A549 (cell line): ENCODE results near the gene ROBO1. TPM values are rescaled to one million over a fixed set of nuclear protein-coding genes. Genes with fewer than 3 reads are reported as not detected.
A peak's percentile ranks its signal among the peaks of the same experiment; 100 is the strongest.
"Not testable (repeated sequence)": the region's sequence is repeated elsewhere in the genome, so short reads cannot be mapped to it uniquely, and the experiment has no call there.

ENCODE experiments used
- ATAC-seq, 2 experiments: fragments of 200-7000 bp in 1 of 2; fragments of >200 bp in 1 of 2; cut with Nextera tagmentation in 1 of 2; cut with Tn5 transposase in 1 of 2; 3 replicates each; pipeline versions ENCODE4 v1.8.0 to v1.9.1; 2018 to 2020; ENCODE audit warnings: mild to moderate bottlenecking in 1 of 2, moderate library complexity in 1 of 2
- CTCF ChIA-PET: fragments of 300-600 bp; sonication (Branson Sonifier 250); formaldehyde crosslinking; extraction: SDS; loops from one replicate; lab custom pipeline; 2021; ENCODE audit warnings: antibody characterized with exemption, inconsistent platforms; lab: Yijun Ruan, JAX
- POLR2A ChIA-PET: fragments of 350-600 bp; formaldehyde crosslinking; extraction: SDS; loops from one replicate; lab custom pipeline; 2021; ENCODE audit warnings: antibody characterized with exemption, inconsistent platforms; lab: Yijun Ruan, JAX
- DNase-seq, 2 experiments: peaks; one replicate each; pipeline versions ENCODE4 v3.0.0 to v3.0.0-alpha.2; 2011 to 2016; ENCODE audit warnings: low read depth in 1 of 2, low spot score in 1 of 2
- FAIRE-seq: peaks from 2 replicates; lab custom pipeline; 2011; peaks lifted over from hg19 to GRCh38; lab: Jason Lieb, UNC
- H3K27ac ChIP-seq, 2 experiments: fragments of >200 bp; sonication (Bioruptor Twin); formaldehyde crosslinking; 3 replicates each; pipeline ENCODE4 v1.5.1; 2016 to 2017
- H3K4me1 ChIP-seq: fragments of >200 bp; sonication (Bioruptor Twin); formaldehyde crosslinking; 3 replicates; pipeline ENCODE4 v1.6.1; 2016
- H3K4me2 ChIP-seq: fragments of >200 bp; sonication (Bioruptor Twin); formaldehyde crosslinking; 3 replicates; pipeline ENCODE4 v1.6.1; 2016
- H3K4me3 ChIP-seq: fragments of >200 bp; sonication (Bioruptor Twin); formaldehyde crosslinking; 3 replicates; pipeline ENCODE4 v1.5.1; 2016
- H3K9me3 ChIP-seq: fragments of >200 bp; sonication (Bioruptor Twin); formaldehyde crosslinking; 3 replicates; pipeline ENCODE4 v1.6.1; 2016
- BHLHE40 ChIP-seq: IDR thresholded peaks from 2 replicates; pipeline ENCODE4 v1.6.1; 2012; ENCODE audit warnings: low read depth, low read length, inconsistent platforms
- CBX2 ChIP-seq: fragments of 200-600 bp; sonication (generic); IDR thresholded peaks from 2 replicates; pipeline ENCODE4 v1.6.1; 2016; ENCODE audit warnings: low read depth, mild to moderate bottlenecking, borderline replicate concordance
- CEBPB ChIP-seq, 2 experiments: fragments of >200 bp in 1 of 2; sonication (Bioruptor Twin) in 1 of 2; formaldehyde crosslinking in 1 of 2; IDR thresholded peaks; 2 replicates each; pipeline ENCODE4 v1.6.1; 2012 to 2016
- EHF ChIP-seq: fragments of 250-450 bp; sonication (Bioruptor Pico); IDR thresholded peaks from 2 replicates; pipeline ENCODE4 v1.5.0; 2020; ENCODE audit warnings: mild to moderate bottlenecking
- EP300 ChIP-seq, 2 experiments: fragments of >200 bp; sonication (Bioruptor Twin); formaldehyde crosslinking; IDR thresholded peaks; 2 replicates in 1 of 2; 3 replicates in 1 of 2; pipeline ENCODE4 v1.6.1; 2016 to 2017
- FOSB ChIP-seq: fragments of 250-450 bp; sonication (Bioruptor Pico); IDR thresholded peaks from 2 replicates; pipeline ENCODE4 v1.5.0; 2020; ENCODE audit warnings: mild to moderate bottlenecking, moderate library complexity
- JUN ChIP-seq, 2 experiments: fragments of >200 bp; sonication (Bioruptor Twin); formaldehyde crosslinking; IDR thresholded peaks; 2 replicates in 1 of 2; 3 replicates in 1 of 2; pipeline ENCODE4 v1.6.1; 2016 to 2017
- KDM5A ChIP-seq: fragments of 200-600 bp; sonication (generic); IDR thresholded peaks from 2 replicates; pipeline ENCODE4 v1.6.1; 2016; ENCODE audit warnings: antibody characterized with exemption, mild to moderate bottlenecking
- NFE2L2 ChIP-seq: fragments of 150-350 bp; conservative IDR thresholded peaks from 2 replicates; pipeline ENCODE4 v1.6.1; 2014; ENCODE audit warnings: low read length
- POLR2AphosphoS2 ChIP-seq: conservative IDR thresholded peaks from 2 replicates; pipeline ENCODE4 v1.6.1; 2012; ENCODE audit warnings: low read length, improper control_type of control experiment, inconsistent platforms
- RAD21 ChIP-seq, 2 experiments: fragments of >200 bp in 1 of 2; sonication (Bioruptor Twin) in 1 of 2; formaldehyde crosslinking in 1 of 2; IDR thresholded peaks in 1 of 2; conservative IDR thresholded peaks in 1 of 2; 2 replicates in 1 of 2; 3 replicates in 1 of 2; pipeline ENCODE4 v1.6.1; 2012 to 2018; ENCODE audit warnings: inconsistent platforms in 1 of 2
- RCOR1 ChIP-seq: fragments of 150-350 bp; IDR thresholded peaks from 2 replicates; pipeline ENCODE4 v1.6.1; 2014; ENCODE audit warnings: antibody characterized with exemption, low read length, low read depth
- RFX5 ChIP-seq: fragments of 450-650 bp; IDR thresholded peaks from 2 replicates; pipeline ENCODE4 v1.7.1; 2014; ENCODE audit warnings: antibody characterized with exemption, mild to moderate bottlenecking, moderate library complexity
- SMC3 ChIP-seq: fragments of >200 bp; sonication (Bioruptor Twin); formaldehyde crosslinking; IDR thresholded peaks from 3 replicates; pipeline ENCODE4 v1.6.1; 2018; ENCODE audit warnings: inconsistent platforms
- SREBF2 ChIP-seq: fragments of 450-650 bp; IDR thresholded peaks from 2 replicates; pipeline ENCODE4 v1.6.1; 2014; ENCODE audit warnings: mild to moderate bottlenecking, moderate library complexity
- TFCP2L1 ChIP-seq: fragments of 250-450 bp; sonication (Bioruptor Pico); IDR thresholded peaks from 2 replicates; pipeline ENCODE4 v1.5.0; 2021; ENCODE audit warnings: mild to moderate bottlenecking
- TP53 ChIP-seq: fragments of 250-450 bp; sonication (Bioruptor Pico); IDR thresholded peaks from 2 replicates; pipeline ENCODE4 v1.5.0; 2021; ENCODE audit warnings: mild to moderate bottlenecking, moderate library complexity
- ZC3H11A ChIP-seq: fragments of 450-650 bp; IDR thresholded peaks from 2 replicates; pipeline ENCODE4 v1.6.1; 2014; ENCODE audit warnings: antibody characterized with exemption, mild to moderate bottlenecking
- ZFP36 ChIP-seq: fragments of 450-650 bp; IDR thresholded peaks from 2 replicates; pipeline ENCODE4 v1.6.1; 2014; ENCODE audit warnings: borderline replicate concordance; ENCODE audit not compliant: partially characterized antibody
- WGBS: methylation state at CpG from one replicate; pipeline ENCODE4 v1.1.6; 2017; ENCODE audit errors: missing lambda C conversion rate; 5-methylcytosine and 5-hydroxymethylcytosine counted together
- polyA plus RNA-seq, 4 experiments: library from polyadenylated mRNA; depleted of rRNA in 3 of 4; stranded (reverse); fragments of >200 nt; fragmentation: RNase III in 1 of 4; extraction: RNeasy Plus Mini Kit Qiagen cat#74134 plus additional on column Dnase treatment in 1 of 4; gene quantifications; 2 replicates in 3 of 4; 3 replicates in 1 of 4; pipeline ENCODE4 v1.2.3, GENCODE V29; 2011 to 2017
- TF ChIP-seq, protein P1 (sequence below): fragments of >200 bp; sonication (Bioruptor Twin); formaldehyde crosslinking; IDR thresholded peaks from 2 replicates; pipeline ENCODE4 v1.6.1; 2016
- TF ChIP-seq, protein P2 (sequence below): fragments of 450-650 bp; IDR thresholded peaks from 2 replicates; pipeline ENCODE4 v1.6.1; 2014; ENCODE audit warnings: antibody characterized with exemption
- TF ChIP-seq, protein P3 (sequence below): IDR thresholded peaks from 2 replicates; pipeline ENCODE4 v1.6.1; 2012
- TF ChIP-seq, protein P4 (sequence below): fragments of 150-350 bp; IDR thresholded peaks from 2 replicates; pipeline ENCODE4 v1.6.1; 2014; ENCODE audit warnings: low read depth, mild to moderate bottlenecking, low read length

The ROBO1 gene
- polyA plus RNA-seq, 2 of the 4 experiments (the other 2 are of a cell fraction): 25.3 to 35.6 TPM

DNA sequence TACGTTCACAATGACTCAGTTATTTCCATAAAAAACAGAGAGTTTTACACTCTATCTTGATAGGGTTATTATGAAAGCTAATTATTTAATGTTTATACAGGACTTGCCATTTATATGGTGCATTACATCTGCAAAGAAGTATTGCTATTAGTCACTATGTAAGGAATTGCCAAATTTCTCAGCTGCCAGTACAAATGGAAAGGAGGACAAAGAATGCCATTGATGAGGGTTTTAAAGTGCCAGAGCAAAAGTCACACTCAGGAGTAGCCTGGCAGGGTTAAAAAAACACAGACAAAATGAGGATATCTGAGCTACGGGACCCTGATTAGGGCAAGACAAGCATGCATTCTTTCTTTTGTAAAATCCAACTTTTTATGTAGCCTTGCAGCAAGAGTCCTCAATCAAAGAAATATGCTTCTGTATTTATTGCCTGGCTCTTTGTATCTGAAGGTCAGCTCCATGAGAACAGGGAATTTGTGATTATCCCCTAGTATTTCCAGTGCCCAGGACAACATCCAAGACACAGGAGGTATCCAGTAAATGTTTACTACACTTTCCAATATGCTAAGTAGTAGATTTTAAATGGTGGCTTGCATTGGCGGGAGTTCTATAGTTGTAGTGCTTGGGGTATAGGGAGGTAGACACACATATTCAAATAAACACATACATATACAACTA, 1013.6 kb downstream of the ROBO1 start:
- H3K4me3 ChIP-seq: no peak overlapping the region
- no peak for FAIRE-seq
- CTCF ChIA-PET: interaction anchor here (1.3 kb wide), 1 partner anchor 13 kb away, joined by 3 read pairs; no protein-coding TSS in a partner anchor
- peaks cover 5% of the 10 kb centered on the region; the same call in 2 of the 3 replicates for H3K4me1 ChIP-seq
- 51% methylated on average over 3 of the region's 3 CpGs for WGBS
- POLR2A ChIA-PET: no interaction called here
- TF ChIP-seq FOSB (CRISPR knock-in tag) (no peak), KDM5A (no peak), CBX2 (no peak), BHLHE40 (no peak), POLR2AphosphoS2 (no peak), CEBPB (IDR thresholded peaks at IDR 0.05) (no peak), RFX5 (no peak), TP53 (CRISPR knock-in tag) (no peak)
- TF ChIP-seq, protein P1, sequence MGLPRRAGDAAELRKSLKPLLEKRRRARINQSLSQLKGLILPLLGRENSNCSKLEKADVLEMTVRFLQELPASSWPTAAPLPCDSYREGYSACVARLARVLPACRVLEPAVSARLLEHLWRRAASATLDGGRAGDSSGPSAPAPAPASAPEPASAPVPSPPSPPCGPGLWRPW: no peak
- TF ChIP-seq, all 56 proteins: peak for 0
- DNase-seq (no peak), ATAC-seq (no peak)
- no peaks in the 10 kb centered on the region for H3K9me3 ChIP-seq
- no peak overlapping the region for H3K27ac ChIP-seq
- H3K4me2 ChIP-seq: peak overlapping the region; percentile 22; the same call in 1 of the 3 replicates

DNA sequence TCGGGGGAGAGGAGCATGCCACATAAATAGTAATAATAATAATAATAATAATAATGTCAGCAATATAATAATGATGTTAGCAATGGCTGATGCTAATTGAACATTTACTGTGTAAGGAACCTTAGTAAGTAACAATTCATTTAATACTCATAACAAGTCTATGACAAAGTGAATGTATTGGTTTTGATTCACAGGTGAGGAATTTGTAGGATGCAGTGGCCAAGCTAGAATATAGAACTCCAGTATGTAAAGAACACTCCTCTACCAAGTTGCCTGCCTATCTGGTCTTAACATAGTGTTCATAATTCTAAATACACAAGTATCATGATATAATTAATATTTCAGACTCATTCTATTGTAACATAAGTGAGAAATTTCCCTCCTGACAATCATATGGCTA, 1016.5 kb downstream of the ROBO1 start:
- no peak for ATAC-seq
- Histone ChIP-seq H3K9me3 (no peaks in the 10 kb centered on the region), H3K4me1 (peaks cover 5% of the 10 kb centered on the region; the same call in 2 of the 3 replicates), H3K4me2 (no peak overlapping the region), H3K27ac (no peak overlapping the region), H3K4me3 (no peak overlapping the region)
- CTCF ChIA-PET: no interaction called here
- FAIRE-seq: no peak
- POLR2A ChIA-PET: no interaction called here
- no peak for DNase-seq
- 26% methylated on average over 1 of the region's 1 CpG for whole genome bisulfite sequencing
- TF ChIP-seq KDM5A (no peak), RCOR1 (no peak)

DNA sequence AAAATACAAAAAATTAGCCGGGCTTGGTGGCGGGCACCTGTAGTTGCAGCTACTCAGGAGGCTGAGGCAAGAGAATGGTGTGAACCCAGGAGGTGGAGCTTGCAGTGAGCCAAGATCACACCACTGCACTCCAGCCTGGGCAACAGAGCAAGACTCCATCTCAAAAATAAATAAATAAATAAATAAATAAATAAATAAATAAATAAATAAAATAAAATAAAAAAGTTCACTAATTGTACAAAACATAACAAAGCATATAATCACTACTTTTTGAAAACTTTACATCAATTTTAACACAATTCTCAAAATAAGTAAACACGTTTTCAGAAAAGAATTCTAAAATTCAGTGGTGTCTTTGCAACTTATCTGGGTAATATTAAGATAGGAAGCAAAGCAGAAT, 1017.5 kb downstream of the ROBO1 start:
- H3K4me3 ChIP-seq, POLR2A ChIA-PET, DNase-seq, ATAC-seq, H3K4me2 ChIP-seq, H3K9me3 ChIP-seq, H3K4me1 ChIP-seq, H3K27ac ChIP-seq, FAIRE-seq: not testable (repeated sequence)
- CTCF ChIA-PET: interaction anchor here (0.6 kb wide), 1 partner anchor 122 kb away, joined by 3 read pairs; no protein-coding TSS in a partner anchor
- TF ChIP-seq ZC3H11A: peak; percentile 42
- 65% methylated on average over 3 of the region's 3 CpGs for WGBS

DNA sequence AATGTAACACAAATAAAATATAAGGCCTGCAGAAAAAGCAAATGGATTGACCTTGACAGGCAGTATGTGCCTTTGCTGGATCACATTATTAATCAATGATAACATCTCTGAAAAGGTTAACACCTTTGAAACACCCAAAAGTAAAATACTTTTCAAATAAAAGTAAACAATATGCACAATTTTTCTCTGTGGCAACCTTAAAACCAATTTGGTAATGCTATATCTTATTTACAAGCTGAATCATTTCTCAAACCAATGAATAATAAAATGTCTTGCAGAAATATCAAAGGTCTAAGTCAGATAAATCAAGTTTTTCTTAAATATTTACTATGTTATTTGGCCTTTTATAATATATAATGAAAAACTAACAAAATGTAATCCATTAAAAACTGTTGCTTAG, 1018.7 kb downstream of the ROBO1 start:
- H3K4me1 ChIP-seq: peaks cover 3% of the 10 kb centered on the region; the same call in 2 of the 3 replicates
- no peak for DNase-seq
- H3K27ac ChIP-seq: no peak overlapping the region
- H3K9me3 ChIP-seq: no peaks in the 10 kb centered on the region
- FAIRE-seq: no peak
- H3K4me3 ChIP-seq: no peak overlapping the region
- POLR2A ChIA-PET: no interaction called here
- CTCF ChIA-PET: no interaction called here
- ATAC-seq: no peak
- no peak for TF ChIP-seq EHF (CRISPR knock-in tag)
- TF ChIP-seq RAD21 (conservative IDR thresholded peaks at IDR 0.05 in 1 of 2, IDR thresholded peaks at IDR 0.05 in 1 of 2): no peak
- no peak for TF ChIP-seq RCOR1
- TF ChIP-seq, protein P2, sequence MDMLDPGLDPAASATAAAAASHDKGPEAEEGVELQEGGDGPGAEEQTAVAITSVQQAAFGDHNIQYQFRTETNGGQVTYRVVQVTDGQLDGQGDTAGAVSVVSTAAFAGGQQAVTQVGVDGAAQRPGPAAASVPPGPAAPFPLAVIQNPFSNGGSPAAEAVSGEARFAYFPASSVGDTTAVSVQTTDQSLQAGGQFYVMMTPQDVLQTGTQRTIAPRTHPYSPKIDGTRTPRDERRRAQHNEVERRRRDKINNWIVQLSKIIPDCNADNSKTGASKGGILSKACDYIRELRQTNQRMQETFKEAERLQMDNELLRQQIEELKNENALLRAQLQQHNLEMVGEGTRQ: no peak
- TF ChIP-seq, protein P3, sequence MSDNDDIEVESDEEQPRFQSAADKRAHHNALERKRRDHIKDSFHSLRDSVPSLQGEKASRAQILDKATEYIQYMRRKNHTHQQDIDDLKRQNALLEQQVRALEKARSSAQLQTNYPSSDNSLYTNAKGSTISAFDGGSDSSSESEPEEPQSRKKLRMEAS: no peak
- TF ChIP-seq, protein P4, sequence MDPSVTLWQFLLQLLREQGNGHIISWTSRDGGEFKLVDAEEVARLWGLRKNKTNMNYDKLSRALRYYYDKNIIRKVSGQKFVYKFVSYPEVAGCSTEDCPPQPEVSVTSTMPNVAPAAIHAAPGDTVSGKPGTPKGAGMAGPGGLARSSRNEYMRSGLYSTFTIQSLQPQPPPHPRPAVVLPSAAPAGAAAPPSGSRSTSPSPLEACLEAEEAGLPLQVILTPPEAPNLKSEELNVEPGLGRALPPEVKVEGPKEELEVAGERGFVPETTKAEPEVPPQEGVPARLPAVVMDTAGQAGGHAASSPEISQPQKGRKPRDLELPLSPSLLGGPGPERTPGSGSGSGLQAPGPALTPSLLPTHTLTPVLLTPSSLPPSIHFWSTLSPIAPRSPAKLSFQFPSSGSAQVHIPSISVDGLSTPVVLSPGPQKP: no peak
- TF ChIP-seq CEBPB (IDR thresholded peaks at IDR 0.05): no peak
- TF ChIP-seq NFE2L2: no peak
- no peak for TF ChIP-seq TFCP2L1
- TF ChIP-seq ZFP36: no peak
- TF ChIP-seq JUN (IDR thresholded peaks at IDR 0.05): no peak
- no peak for TF ChIP-seq SMC3
- TF ChIP-seq, protein P1: no peak
- no peak for TF ChIP-seq SREBF2
- TF ChIP-seq EP300 (IDR thresholded peaks at IDR 0.05): no peak
- TF ChIP-seq, all 56 proteins: peak for 0
- no peak overlapping the region for H3K4me2 ChIP-seq
